ENCODE measurements around the gene ATXN10. TPM values are rescaled to one million over a fixed set of nuclear protein-coding genes. Genes with fewer than 3 reads are reported as not detected.
A peak's percentile ranks its signal among the peaks of the same experiment; 100 is the strongest.

Gene ATXN10
- polyA plus RNA-seq, 4 donors = 283 to 328 (median 322) TPM

GRCh38 chr22:45807156-45807915 lies 135.7 kb downstream of the ATXN10 start:
- no peak for DNase-seq (ENCODE audit: low read depth in 4 of 4, low spot score in 3 of 4)

DNA sequence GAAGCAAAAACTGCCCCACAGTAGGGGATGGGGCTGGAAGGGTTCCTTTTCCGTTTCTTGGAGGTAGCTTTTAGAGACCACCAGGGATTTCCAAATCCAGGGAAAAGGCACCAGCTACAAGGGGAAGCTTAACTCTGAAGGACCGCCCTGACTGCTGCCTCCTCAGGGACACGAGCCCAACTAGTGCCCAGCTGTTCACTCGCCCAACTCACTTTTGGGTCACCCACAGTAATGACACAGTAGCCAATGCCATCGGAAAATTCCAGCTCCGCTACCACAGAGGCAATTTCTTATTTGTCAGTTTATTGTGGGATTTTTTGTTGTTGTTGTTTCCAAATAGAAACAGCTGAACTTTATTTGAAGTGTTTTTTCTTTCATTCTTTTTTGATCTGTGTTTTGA lies 141.3 kb downstream of the ATXN10 start:
- DNase-seq (ENCODE audit: low read depth in 4 of 4, low spot score in 3 of 4) = no peak

DNA sequence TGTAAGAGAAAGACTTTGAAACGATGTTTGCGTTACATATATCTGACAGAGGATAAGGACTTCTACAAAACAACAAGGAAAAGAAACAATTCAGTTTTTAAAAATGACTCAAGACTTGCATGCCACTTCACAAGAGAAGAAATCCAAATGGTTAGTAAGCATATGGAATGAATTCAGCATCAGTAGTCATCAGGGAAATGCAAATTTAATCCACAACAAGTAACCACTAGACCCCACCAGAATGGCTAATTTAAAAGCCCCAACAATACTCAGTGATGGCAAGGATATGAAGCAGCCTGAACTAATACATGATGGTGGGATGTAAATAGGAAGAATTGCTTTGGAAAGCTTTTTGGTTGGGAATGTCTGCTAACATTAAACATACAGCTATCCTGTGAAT lies 142.6 kb downstream of the ATXN10 start:
- no peak for DNase-seq (ENCODE audit: low read depth in 4 of 4, low spot score in 3 of 4)

DNA sequence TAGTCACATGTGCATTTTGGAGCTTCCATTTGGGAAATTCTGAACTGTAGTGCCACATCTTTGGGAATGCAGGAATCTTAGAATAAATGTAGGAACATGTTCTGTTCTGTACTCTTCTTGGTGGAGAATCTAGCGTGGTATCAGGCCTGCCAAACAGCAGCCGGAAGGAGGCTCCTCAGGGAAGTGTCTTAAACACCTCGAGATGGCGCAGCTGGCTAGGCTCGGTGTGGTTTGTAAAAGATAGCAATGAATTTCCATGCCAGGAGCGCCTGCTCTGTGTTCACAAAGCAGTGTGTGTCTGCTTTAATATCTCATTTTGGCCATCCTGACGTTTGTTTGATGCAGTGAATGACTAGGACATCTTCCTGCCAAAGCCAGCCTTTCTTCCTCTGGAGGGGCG lies 145.1 kb downstream of the ATXN10 start:
- no peak for DNase-seq (ENCODE audit: low read depth in 4 of 4, low spot score in 3 of 4)

DNA sequence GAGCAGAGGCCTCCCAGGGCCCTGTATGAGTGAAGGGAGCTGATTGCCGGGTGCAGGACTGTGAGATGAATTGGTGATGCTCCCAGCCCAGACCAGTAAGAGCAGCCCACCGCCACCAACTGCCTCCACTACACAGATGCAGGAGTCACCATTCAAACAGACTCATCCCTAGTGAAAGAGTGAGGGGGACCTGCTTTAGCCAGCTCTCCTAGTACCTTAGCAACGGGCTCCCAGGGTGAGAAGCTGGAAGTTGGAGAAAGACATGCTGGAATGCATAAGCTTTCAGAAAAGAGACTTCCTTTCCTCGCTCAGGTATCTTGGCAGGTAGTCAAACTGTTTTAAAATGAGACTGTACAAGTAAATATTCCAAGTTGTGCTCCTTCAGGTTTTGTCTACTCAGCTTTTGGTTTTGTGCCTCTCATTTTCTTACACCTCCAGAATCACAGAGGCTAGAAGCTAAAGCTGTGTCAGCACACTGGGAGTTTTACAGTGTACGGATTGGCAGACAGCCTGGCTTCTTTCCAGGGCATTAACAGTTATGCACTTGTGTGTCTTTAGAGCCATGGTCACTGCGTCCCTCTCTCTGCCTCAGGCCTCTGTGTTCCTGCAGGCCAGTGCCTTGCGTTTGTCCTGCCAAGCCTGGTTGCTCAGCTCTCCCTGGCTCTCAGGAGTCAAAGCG lies 146.2 kb downstream of the ATXN10 start:
- peak in 3 of 4 donors; percentile 15 to 31 (median 27) for DNase-seq (ENCODE audit: low read depth in 4 of 4, low spot score in 3 of 4)

DNA sequence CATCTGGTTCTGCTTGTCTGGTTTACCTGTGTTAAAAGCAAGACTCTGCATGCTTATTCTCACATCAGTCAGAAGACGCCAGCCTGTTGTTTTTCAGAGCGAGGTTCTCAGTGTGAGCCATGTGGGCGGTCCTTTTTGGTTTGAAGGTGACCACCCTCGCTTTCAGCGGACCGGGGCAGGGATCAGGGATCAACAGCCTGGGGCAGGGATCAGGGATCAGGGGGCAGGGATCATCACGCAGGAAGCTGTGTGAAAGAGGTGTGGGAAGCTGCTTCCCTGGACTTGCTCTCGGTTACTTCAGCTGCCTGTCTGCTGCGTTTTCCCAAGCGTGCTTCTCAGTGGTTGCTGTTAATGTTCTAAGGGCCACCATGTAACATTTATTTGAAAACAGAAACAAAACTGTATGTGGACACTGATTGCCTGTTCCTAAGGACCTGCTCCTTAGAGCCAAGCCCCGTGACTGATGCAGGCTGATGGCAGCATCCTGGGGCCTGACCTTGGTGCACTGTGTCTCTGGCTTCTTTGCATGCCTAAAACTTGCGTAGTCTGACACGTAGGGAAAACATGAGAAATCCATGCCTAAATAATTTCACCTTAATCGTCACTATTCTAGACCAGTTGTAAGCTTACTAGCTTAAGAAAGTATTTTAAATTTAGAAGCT lies 146.9 kb downstream of the ATXN10 start:
- no peak for DNase-seq (ENCODE audit: low read depth in 4 of 4, low spot score in 3 of 4)

GRCh38 chr22:45819305-45819704 lies 147.7 kb downstream of the ATXN10 start:
- no peak for DNase-seq (ENCODE audit: low read depth in 4 of 4, low spot score in 3 of 4)

DNA sequence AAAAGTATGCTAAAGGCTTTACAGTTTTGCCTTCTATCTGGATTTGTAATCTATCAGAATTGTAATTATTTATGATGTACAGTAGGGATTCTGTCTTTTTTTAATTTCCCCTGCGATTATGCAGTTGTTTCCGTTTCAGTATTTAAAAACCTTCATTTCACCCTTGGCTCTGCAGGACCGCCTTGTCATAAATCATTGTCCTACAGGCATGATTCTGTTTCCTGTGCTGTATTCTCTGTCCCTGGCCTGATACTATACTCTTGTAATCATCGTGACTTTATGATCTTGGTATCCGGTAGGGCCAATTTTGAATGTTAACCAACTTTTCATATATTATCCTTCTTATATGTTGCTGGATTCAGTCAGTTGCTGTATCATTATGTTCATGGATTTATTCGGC lies 151.7 kb downstream of the ATXN10 start:
- DNase-seq (ENCODE audit: low read depth in 4 of 4, low spot score in 3 of 4) = no peak

GRCh38 chr22:45826520-45826919 lies 154.9 kb downstream of the ATXN10 start:
- DNase-seq (ENCODE audit: low read depth in 4 of 4, low spot score in 3 of 4) = no peak

DNA sequence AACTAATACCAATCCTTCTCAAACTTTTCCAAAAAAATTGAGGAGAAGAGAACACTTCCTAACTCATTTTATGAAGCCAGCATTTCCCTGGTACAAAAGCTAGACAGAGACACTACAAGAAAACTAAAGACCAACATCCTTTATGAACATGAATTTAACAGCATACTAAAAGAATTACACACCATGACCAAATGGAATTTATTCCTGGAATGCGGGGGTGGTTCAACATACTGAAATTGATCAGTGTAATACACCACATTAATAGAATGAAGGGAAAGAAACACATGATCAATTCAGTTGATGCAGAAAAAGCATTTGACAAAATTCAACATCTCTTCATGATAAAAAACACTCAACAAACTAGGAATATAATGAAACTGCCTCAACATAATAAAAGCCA lies 157.2 kb downstream of the ATXN10 start:
- no peak for DNase-seq (ENCODE audit: low read depth in 4 of 4, low spot score in 3 of 4)

DNA sequence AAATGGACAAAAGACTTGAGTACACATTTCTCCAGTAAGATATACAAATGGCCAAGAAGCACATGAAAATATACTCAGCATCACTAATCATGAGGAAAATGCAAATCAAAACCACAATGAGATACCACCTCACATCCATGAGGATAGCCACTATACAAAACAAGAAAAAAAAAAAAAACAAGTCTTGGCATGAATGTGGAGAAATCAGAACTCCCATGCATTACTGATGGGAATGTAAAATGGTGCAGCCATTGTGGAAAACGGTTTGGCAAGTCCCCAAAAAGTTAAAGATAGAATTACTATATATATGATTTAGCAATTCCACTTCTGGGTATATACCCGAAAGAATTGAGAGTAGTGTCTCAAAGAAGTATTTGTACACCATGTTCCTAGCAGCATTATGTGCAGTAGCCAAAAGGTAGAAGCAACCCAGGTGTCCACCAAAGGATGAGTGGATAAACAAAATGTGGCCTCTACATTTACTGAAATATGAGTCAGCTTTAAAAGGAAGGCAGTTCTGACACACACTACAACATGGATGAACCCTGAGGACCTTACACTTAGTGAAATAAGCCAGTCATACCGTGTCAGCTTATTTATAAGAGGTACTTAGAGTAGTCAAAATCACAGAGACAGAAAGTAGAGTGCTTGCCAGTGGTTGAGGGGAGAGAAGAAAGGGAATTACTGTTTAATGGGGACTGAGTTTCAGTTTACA lies 159.1 kb downstream of the ATXN10 start:
- no peak for DNase-seq (ENCODE audit: low read depth in 4 of 4, low spot score in 3 of 4)

DNA sequence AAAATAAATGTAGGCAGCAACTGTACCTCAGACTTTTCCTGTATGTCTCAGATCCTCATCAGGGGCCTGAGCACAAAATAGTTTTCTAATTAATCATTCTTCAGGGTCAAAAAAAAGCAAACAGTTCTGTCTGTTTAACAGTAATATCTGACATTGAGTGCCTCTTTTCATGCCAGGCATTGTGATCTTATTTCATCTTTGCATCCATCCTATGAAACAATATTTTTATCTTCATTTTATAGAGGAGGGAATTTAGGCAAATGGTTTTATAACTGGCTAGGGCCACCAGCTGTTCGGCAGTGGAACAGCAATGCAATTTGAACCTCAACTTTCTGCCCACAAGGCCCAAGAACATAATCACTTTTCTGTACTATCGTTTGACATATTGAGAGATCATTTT lies 159.8 kb downstream of the ATXN10 start:
- no peak for DNase-seq (ENCODE audit: low read depth in 4 of 4, low spot score in 3 of 4)

- no peak for DNase-seq (ENCODE audit: low read depth in 4 of 4, low spot score in 3 of 4)
These were observed 160.5 kb downstream of the ATXN10 start for GRCh38 chr22:45832180-45832579.

GRCh38 chr22:45832959-45833580 lies 161.4 kb downstream of the ATXN10 start:
- DNase-seq (ENCODE audit: low read depth in 4 of 4, low spot score in 3 of 4) = no peak

GRCh38 chr22:45833613-45834012 lies 162.0 kb downstream of the ATXN10 start:
- DNase-seq (ENCODE audit: low read depth in 4 of 4, low spot score in 3 of 4) = no peak

- no peak for DNase-seq (ENCODE audit: low read depth in 4 of 4, low spot score in 3 of 4)
These were observed 162.6 kb downstream of the ATXN10 start for GRCh38 chr22:45834241-45834640.

DNA sequence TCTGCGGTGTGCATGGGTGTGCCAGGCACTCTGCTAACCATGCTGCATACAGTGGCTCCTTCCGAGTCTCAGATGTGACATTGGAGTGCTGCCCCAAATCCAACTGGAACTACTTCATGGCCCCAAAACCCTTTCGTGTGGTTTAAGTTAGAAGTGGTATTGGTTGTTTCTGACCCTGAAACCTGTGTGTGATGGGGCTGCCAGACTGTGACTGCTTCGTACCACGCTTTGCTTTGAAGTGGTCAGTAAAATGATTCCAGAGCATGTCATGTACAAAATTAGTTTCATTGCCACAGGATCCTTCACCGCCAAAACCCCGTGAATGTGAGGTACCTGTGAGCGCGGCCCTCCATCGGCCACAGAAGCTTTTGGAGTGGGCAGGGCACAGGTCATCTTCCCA lies 163.2 kb downstream of the ATXN10 start:
- no peak for DNase-seq (ENCODE audit: low read depth in 4 of 4, low spot score in 3 of 4)

- DNase-seq (ENCODE audit: low read depth in 4 of 4, low spot score in 3 of 4) = no peak
These were observed 165.0 kb downstream of the ATXN10 start for GRCh38 chr22:45836418-45837169.

GRCh38 chr22:45837508-45837907 lies 165.9 kb downstream of the ATXN10 start:
- DNase-seq (ENCODE audit: low read depth in 4 of 4, low spot score in 3 of 4) = no peak

DNA sequence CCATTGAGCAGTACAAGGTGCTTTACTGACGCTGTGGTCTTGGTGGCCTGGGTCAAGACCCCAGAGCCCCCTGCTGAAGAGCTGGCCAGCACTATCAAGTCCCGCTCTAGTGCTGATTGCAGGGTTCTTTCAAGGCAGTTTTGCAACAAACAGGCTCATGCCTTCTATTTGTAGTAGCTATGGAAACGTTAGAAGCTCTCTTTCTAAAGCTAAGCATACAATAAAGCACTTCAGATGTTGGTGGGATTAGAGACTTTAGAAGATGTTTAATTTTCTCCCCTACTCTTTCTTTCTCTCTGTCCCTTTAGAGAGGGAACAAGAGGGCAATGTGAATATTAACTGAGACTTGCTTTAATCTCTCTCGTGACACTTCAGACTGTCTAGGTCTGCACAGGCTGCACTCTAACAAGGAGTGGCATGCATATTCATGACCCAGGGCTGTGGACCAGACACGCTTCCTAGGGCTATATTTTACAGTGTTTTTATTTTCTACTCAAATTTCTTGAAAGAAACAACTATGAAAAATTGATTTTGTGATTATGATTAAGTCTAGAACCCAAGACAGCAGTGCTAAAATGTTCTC lies 166.8 kb downstream of the ATXN10 start:
- no peak for DNase-seq (ENCODE audit: low read depth in 4 of 4, low spot score in 3 of 4)
